HG02763 (cell line): ENCODE data around the gene DPP6.

Experiments
- ATAC-seq: cut with Tn5 transposase; IDR thresholded peaks from one replicate; pipeline ENCODE4 v1.9.1; 2021; ENCODE audit warnings: mild to moderate bottlenecking, moderate library complexity; ENCODE audit not compliant: unreplicated experiment

The DPP6 gene

DNA sequence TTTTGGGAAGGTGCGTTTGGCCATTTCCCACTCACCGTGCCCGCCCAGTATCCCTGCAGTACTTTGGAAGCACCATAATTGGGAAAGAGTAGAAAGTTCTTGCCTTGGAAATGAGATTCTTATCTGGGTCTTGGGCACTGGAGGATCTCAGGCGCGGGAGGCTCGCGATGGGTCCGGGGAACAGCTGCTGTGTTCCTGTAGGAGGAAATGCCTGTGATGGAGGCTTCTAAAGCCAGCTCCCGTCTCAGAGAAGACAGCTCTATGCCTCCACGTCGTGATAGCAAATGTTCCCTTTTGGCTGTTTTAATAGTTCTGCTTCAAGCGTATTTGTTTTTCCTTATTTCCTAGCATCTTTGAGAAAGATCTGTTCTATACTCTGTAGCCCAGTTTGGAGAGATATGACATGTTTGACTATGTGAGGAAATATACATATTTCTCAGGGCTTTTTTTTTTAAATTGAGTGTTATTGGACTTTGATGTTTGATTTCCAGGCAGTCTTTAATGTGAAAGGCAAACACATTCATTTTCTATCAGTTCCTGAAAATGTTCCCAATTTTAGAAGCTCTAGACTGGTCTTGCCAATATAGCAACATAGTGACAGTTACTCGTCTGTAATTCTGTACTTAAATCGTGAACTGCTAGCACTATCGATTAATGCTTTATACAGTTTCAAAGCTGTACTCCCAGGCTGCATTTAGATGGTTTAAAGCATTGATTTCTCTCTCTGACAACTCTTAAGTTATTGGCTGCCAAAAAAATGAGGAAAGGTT, 280.8 kb downstream of the DPP6 start:
- no peak for ATAC-seq

- ATAC-seq, result no peak
Measured at GRCh38 chr7:154336295-154336694, 284.1 kb downstream of the DPP6 start.

GRCh38 chr7:154338701-154339506, 286.7 kb downstream of the DPP6 start:
- ATAC-seq, result no peak

- ATAC-seq, result no peak
Measured at GRCh38 chr7:154342971-154343633, 290.9 kb downstream of the DPP6 start.

DNA sequence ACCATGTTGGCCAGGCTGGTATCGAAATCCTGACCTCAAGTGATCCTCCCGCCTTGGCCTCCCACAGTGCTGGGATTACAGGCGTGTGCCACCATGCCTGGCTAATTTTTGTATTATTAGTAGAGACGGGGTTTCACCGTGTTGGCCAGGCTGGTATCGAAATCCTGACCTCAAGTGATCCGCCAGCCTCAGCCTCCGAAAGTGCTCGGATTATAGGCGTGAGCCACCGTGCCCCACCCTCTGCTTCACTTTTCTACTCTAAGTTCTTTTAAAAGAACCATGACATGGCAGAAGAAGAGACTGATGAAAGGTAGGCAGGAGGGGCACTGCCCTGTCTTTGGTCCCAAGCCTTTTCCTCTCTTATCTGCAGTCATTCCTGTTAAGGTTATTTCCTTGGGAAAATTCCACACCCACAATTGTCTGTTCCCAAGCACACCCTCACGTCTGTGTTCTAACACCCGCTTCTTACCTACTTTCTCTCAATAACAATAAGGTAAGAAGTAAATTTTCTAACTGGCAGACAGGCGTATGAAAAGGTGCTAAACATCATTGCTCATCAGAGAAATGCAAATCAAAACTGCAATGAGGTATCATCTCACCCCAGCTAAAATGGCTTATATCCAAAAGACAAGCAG, 291.7 kb downstream of the DPP6 start:
- ATAC-seq, result no peak

DNA sequence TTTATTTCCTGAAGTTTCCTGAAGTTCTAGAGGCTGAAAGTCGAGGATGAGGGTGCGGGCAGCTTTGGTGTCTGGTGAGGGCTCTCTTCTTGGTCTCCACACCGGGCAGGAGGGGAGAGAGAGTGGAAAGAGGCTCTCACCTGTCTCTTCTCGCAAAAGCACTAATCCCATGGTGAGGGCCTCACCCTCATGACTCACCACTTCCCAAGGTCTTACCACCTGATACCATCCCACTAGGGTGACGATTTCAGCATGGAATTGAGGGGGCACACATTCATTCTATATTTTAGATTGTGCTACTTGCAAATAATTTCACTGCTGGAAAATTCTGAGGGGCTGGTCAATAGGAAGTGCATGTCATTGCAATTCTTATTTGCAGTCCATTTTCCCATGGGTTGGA, 292.9 kb downstream of the DPP6 start:
- ATAC-seq, result no peak

DNA sequence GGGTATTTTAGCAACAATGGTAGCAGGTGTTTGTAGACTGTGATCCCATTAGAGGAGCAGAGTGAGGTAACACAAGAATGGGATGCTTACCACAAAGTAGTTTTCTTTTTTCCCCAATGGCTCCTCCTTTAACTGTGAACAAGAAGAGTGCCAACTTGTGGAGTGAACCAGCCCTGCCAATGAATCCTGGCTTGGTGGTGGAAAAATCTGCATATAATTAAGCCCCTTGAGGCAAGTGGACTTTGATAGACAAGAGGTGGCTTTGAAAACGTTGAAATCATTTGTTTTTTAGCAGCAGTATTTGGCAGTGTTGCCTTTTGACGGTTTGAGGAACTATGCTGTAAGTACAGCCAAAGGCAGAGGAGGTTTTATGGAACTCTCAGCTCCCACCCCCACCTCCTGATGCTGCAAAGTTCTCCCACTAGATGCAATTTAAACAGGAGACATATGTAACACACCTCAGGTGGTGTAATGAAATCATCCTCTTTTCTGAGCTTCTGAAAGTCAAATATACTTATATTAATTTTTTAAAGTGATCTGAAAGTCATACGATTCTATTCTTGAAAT, 295.6 kb downstream of the DPP6 start:
- ATAC-seq, result no peak

- no peak for ATAC-seq
Measured at GRCh38 chr7:154350892-154351291, 298.7 kb downstream of the DPP6 start.

DNA sequence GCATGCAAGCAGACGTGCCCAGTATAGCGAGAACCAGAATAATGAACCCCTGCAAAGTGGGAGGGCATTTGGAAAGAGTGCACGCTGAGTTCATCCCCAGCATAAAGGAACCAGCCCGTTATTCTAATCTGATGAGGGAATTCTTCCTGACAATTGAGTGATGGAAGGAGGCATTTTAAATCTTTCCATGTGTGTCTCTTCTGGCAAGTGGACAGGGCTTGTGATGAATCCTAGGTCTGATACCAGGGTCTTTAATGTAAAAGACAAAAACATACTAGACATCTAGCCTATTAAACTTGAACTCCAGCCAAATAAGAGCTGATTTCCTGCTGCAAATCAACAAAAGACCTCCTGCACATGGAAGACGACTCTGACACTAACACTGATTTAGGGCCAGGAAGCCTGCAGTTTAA, 301.2 kb downstream of the DPP6 start:
- ATAC-seq, result no peak

DNA sequence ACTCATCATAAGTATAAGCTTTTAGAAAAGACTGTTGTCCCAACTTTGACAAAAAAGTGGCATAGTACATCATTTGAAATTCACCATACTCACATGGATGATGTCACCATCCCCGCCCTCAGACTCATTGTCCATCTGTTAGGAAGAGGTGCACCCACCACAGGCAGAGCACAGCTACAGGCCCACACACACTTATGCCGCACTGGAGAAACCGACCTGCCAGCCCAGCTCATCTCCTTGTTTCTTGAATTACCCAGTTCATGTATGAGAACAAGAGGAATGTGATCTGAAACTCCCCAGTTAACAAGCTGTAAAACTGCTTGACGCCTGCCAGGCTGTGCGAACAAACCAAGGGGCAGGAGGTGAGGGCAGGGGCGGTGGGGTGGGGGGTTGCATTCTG, 312.0 kb downstream of the DPP6 start:
- no peak for ATAC-seq

DNA sequence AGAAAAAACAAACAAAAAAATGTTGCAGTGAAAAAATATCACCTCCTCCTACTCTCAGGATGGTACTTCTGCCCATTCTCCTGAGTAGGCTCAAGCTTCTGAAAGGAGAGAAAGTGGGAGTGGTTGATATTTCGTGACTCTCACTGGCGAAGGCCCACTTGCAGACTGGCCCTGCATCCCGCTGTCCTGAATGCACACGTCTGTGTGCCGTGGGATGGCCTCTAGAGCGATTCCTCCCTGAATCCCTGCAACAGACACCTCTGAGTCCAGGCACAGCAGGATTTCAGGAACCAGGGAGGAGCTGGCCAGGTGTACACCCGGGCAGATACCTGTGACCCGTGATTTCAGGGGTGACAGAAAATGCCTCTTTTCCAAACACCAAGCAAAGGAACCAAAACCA, 319.2 kb downstream of the DPP6 start:
- ATAC-seq, result no peak

GRCh38 chr7:154372011-154372601, 319.9 kb downstream of the DPP6 start:
- ATAC-seq, result no peak

DNA sequence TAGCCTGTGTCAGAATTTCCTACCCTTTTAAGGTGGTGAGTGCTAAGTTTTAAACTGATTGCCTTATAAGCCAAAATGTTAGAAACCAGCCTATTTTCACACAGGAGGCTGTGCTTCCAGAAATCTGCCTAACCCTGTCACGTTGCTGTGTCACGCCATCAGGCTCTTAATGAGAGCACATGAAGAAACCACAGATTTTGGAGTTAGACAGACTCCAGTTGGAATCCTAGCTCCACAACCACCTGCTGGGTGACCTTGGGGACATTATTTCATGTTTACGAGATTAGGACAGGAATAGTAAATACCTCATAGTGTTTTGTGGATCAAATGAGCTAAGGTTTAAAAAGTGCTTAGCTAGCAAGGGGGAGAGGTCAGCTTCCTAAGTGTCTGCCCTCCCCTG, 321.8 kb downstream of the DPP6 start:
- ATAC-seq, result no peak

GRCh38 chr7:154375956-154376355, 323.8 kb downstream of the DPP6 start:
- no peak for ATAC-seq

DNA sequence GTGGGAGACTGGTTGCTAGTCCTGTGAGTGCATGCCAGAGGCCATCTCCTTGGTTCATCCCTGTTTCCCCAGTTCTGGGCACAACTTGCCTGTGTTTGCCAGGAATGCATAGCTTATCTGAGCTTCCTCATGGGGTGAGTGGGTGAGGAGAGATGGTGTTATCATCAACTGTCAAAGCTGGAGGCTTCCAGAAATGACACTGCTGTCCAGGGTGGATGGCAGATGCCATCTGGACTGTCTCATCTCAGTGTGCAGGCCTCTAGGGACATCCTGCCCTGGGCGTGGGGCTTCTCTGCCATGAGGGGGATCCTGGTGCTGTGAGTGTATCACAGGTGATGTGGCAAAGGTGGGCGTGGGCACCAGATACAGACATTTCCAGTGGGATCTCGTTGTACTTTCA, 328.6 kb downstream of the DPP6 start:
- ATAC-seq, result no peak

GRCh38 chr7:154383045-154383444, 330.8 kb downstream of the DPP6 start:
- no peak for ATAC-seq

DNA sequence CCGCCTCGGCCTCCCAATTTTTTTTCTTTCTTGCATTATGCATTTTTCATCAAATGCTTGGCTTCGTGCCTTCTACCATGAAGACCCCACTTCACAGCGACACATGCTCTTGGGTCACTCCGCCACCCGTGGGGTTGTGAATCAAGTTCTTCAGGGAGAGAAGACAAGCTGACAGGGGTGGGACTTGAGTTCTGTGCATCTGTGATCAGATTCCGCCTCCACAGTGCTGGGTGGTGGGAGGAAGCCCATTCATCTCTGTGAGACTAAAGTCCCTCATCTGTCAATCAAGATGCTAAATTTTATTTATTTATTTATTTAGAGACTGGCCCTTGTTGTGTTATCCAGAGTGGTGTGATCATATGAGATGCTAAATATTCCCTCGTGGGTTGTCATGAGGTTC, 333.0 kb downstream of the DPP6 start:
- no peak for ATAC-seq

DNA sequence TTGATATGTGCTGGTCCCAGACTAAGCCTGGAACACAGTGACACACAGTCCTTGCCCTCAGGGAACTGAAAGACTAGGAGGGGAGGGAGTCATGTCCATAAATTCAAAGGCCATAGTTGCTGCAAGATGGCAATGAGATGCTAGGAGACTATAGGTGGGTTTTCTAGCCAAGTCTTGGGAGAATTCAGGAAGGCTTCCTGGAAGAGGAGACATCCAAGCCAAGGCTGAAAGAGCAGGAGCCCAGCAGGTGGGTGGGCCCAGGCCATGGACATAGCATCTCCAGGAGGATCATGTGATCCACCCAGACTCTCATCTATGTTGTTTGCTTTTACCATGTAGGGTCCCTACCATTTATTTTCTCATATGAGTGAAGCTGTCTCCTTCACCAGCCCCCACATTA, 335.1 kb downstream of the DPP6 start:
- ATAC-seq, result no peak

DNA sequence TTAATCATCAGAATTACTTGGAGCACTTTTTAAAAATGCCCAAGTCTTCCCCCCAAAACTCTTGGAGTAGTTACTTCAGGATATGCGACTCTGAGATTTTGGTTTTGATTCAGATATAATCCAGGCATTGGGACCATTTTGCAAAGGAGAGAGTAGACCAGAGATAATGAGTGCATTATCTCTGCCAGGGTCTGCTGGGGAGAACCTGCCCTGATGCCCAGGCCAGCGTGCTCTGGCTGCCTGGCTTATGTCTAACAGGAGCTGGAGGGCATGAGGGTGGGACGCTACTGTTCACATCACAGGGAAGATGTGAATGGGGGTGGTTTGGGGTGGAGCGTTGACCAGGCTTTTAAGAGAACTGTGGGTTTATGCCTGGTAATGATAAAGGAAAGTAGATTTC, 336.2 kb downstream of the DPP6 start:
- no peak for ATAC-seq

DNA sequence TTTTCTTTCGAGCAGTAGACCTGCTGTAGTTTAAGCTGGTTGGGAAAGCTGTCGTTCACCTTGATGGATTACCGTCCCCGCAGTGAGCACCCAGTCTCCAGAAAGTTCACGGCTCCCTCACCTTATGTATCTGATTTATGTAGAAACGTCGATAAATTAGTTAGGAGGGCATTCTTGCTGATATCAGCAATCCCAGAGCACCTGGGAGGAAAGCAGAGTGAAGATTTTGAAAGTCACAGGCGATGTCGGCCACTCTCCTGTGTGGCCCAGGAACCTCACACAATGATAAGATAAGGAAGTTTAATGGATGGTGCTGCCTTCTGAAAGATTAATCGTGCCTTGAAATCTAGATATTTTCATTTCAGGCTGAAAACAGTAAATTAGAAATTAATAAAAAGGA, 336.8 kb downstream of the DPP6 start:
- no peak for ATAC-seq

GRCh38 chr7:154390961-154391360, 338.8 kb downstream of the DPP6 start:
- no peak for ATAC-seq
